ENCODE measurements around the gene DUSP15.

The DUSP15 gene

DNA sequence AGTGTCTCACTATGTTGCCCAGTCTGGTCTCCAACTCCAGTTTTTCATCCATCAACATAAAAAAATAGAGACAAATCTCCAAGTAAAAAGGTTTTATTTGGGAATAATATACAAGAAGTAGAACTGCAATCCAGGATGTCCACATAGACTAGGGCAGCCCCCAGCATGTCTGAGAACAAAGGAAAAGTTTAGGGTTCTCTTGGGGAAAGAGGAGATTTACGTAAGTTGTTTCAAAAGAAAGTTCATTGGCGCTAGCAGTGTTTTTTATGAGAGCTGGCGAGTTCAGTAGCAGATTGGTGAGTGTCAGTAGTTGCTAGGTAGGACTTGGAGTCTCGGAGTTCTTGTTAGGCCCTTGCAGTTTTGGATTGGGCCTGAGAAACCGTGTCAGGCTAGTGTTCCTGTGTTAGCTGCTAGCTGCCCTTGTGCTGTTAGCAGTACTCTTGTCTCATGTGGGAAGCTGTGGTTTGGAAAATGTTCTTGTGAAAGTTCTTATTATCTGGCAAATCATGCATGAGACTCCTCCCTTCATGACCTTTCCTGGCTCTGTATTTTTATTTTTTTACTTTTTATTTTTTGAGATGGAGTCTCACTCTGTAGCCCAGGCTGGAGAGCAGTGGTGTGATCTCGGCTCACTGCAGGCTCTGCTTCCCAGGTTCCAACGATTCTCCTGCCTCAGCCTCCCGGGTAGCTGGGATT, 24.8 kb upstream of the DUSP15 start:
- peak; percentile 34 for DNase-seq (ENCODE audit: low spot score)

DNA sequence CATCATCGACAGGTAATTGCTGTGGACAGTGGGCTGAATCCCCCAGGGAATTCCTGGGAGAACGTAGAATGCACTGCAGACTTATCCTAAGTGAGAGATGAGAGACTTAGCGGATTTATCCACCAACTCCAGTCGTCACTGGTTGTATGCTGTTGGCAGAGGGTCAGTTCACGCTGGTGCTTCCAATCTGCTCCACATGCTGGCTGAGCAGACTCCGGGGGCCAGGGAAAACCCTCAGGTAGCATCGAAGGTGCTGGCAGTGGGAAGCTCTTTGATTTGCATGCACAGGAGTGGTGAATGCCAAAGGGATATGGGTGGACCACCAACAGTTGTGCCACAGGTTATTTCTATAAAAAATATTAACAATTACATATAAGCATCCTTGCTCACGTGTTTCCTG, 20.3 kb upstream of the DUSP15 start:
- no peak for DNase-seq (ENCODE audit: low spot score)

DNA sequence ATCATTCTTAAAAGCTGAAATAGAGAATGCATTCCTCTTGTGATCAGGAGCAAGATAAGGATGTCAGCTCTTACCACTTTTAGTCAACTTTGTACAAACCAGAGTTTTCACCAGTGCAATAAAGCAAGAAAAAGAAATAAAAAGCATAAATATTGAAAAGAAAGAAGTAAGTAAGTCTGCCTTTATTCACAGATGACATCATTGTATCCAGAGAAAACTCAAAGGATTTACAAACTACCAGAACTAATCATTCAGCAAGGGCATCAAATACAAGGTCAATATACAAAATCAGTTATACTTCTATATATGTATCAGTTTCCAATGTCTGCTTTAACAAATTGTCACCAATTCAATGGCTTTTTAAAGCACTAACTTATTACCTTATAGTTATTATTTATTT, 13.5 kb upstream of the DUSP15 start:
- no peak for DNase-seq (ENCODE audit: low spot score)

GRCh38 chr20:31881945-31882344, 11.6 kb upstream of the DUSP15 start:
- DNase-seq (ENCODE audit: low spot score) = no peak

GRCh38 chr20:31879143-31879987, 9.0 kb upstream of the DUSP15 start:
- DNase-seq (ENCODE audit: low spot score) = peak; percentile 99

DNA sequence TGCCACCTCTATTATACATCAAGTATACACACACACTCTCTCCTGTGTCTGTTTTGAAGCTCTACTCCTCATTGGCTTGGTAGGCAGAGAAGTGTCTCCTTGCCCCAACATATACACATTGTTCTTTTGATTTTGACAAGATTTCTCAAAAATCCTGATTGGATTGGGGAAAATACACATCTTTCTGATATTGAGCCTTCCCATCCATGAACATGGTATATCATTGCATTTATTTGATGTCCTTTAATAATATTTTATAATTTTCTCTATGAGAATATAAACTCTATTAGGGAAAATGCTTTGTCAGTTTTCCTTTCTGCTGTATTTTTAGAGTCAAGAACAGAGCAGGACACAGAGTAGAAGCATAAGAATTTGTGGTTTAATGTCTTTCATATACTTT, 7.4 kb upstream of the DUSP15 start:
- DNase-seq (ENCODE audit: low spot score) = no peak

DNA sequence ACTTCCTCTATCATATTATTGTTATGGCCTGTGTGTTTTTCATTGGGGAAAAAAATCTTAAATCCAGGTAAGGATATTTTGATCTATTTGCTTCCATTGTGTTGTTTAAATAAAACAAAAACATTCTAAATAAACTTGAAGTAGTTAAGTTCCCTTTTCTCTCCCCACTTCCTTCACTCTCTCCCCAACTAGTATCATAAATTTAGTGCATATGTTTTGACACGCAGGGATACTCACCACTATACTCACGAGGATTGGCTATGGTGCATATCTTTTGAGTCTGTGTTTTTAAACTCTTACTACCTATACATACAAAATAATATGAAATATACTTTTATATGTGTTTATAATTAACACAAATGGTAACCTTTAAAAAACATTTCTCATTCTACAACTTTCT, 5.3 kb upstream of the DUSP15 start:
- no peak for DNase-seq (ENCODE audit: low spot score)

GRCh38 chr20:31872406-31872805, 2.1 kb upstream of the DUSP15 start:
- DNase-seq (ENCODE audit: low spot score) = no peak

GRCh38 chr20:31871618-31871954, 1.3 kb upstream of the DUSP15 start:
- DNase-seq (ENCODE audit: low spot score) = no peak

GRCh38 chr20:31870726-31871617, 645 bp upstream of the DUSP15 start:
- DNase-seq (ENCODE audit: low spot score) = no peak

GRCh38 chr20:31869673-31869941, 720 bp downstream of the DUSP15 start:
- no peak for DNase-seq (ENCODE audit: low spot score)

DNA sequence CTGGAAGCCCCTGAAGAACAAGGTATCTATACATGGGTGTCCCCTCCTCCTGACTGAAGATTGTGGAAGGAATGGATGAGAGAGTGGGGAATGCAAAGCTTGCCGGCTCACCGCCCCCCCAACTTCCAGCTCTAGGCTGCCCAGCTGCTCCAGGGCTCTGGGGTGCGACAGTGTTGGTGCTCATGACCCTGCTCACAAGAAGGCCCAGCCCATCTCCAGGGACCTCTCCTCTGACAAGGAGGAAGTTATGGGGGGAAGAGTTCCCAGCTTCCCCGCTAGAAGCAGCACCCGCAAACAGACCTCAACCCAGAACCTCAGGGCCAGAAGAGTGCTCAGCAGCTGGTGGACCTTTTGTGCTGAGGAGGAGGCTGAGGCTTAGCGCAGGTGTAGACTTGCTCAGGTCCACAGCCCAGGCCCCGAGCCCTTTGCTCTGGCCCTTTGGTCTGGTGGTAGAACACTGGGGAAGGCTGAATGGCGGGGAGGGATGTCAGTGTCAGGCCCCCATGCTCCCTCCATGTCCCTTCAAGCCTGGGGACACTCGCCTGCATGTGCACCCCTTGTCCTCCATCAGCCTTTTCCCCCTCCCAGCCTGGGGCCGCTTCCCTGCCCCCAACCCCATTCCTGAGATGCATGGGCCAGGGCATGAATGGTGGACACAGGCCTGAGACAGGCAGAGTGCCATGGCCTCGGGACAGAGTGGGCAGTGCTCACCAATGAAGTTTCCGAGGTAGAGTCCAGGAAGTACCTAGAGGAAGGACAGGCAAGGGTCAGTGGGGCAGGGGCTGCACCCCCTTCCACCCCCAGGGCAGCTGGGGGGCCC, 1.3 kb downstream of the DUSP15 start:
- DNase-seq (ENCODE audit: low spot score) = no peak

GRCh38 chr20:31866221-31866620, 4.1 kb downstream of the DUSP15 start:
- no peak for DNase-seq (ENCODE audit: low spot score)

DNA sequence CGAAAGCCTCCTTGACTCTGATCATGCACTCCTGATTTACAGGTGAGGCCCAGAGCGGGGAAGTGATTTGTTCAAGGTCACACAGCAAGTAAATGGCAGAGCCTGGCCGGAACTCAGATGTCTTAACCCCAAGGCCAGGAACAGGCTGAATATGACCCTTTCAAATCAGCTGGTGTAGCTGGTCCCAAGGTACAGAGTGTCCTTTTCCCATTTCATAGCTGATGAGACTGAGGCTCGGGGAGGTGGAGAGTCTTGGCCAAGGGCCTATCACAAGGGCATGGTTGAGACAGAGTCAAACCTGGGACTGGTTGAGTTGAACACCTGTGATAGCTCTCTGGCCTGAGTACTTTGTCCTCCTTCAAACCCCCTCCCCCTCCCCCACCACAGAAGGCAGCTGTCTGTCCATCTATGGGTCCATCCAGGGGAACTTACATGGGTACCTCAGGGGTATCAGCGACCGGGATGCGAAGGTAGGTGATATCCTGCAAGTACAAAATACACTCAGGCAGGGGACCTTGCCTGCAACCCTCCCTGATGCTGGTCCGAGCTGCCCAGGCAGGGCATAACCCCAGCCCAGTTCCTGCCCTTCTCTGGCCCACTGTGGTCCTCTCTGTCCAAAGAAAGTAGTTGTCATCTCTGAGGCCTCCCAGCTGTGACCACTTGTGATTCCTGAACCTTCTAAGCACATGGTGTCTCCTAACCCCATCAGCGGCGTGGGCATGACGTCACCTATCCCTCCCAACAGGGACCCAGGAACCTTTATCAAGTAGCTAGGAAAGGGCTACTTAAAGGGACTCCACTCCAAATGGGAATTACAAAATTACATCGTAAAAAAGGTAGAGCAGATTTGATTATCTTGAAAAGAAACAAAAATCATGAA, 5.6 kb downstream of the DUSP15 start:
- no peak for DNase-seq (ENCODE audit: low spot score)

- DNase-seq (ENCODE audit: low spot score) = no peak
Measured at GRCh38 chr20:31863296-31864085, 6.8 kb downstream of the DUSP15 start.

GRCh38 chr20:31862506-31862905, 7.8 kb downstream of the DUSP15 start:
- no peak for DNase-seq (ENCODE audit: low spot score)

DNA sequence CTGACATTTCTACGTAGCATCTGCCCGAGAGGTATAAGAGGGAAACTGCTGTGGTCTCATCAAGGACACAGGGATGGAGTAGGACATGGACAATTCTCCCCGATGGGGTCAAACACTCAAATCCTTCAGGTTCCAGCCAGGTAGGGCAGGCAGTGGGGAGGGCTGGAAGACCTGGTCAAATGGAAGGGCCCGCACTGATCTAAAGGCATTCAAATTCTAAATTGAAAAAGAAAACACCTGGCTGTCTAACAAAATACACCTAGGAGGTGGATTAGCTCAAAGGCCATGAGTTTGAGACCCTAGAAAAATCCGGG, 8.2 kb downstream of the DUSP15 start:
- no peak for DNase-seq (ENCODE audit: low spot score)

- peak; percentile 87 for DNase-seq (ENCODE audit: low spot score)
Measured at GRCh38 chr20:31861385-31862156, 8.8 kb downstream of the DUSP15 start.

- no peak for DNase-seq (ENCODE audit: low spot score)
Measured at GRCh38 chr20:31861135-31861384, 9.3 kb downstream of the DUSP15 start.
